OCI-LY3 (cell line): ENCODE measurements around the gene LARGE1.
A peak's percentile ranks its signal among the peaks of the same experiment; 100 is the strongest.

Source experiments
- H2AFZ ChIP-seq: fragments of 200-600, 300-600 bp; shearing (Covaris generic); 2 replicates; pipeline ENCODE4 v1.6.0; 2014; ENCODE audit warnings: antibody characterized with exemption, low read depth, low read length
- H3K27ac ChIP-seq: fragments of 200-600, 300-600 bp; sonication (generic); 2 replicates; pipeline ENCODE4 v1.5.1; 2014; ENCODE audit warnings: mild to moderate bottlenecking, low read length, moderate library complexity, mixed read lengths
- H3K27me3 ChIP-seq: fragments of 200-600, 300-600 bp; sonication (generic); 2 replicates; pipeline ENCODE4 v1.6.1; 2014; ENCODE audit warnings: low read depth, low read length, mixed read lengths
- H3K36me3 ChIP-seq: fragments of 200-600, 300-600 bp; sonication (generic); replicated peaks from 2 replicates; pipeline ENCODE3; 2014; ENCODE audit warnings: low read depth, low read length, mixed read lengths
- H3K4me1 ChIP-seq: fragments of 300-600, 200-600 bp; sonication (generic); 2 replicates; pipeline ENCODE4 v1.6.1; 2014; ENCODE audit warnings: low read length, mixed read lengths
- H3K4me2 ChIP-seq: fragments of 200-600, 300-600 bp; sonication (generic); 2 replicates; pipeline ENCODE4 v1.6.1; 2014; ENCODE audit warnings: low read length, mixed read lengths
- H3K4me3 ChIP-seq: fragments of 300-600, 200-600 bp; sonication (generic); 2 replicates; pipeline ENCODE4 v1.5.1; 2014; ENCODE audit warnings: antibody characterized with exemption, mild to moderate bottlenecking, low read length, moderate library complexity
- H3K79me2 ChIP-seq: fragments of 300-600, 200-600 bp; shearing (Covaris generic); 2 replicates; pipeline ENCODE4 v1.6.1; 2014; ENCODE audit warnings: mild to moderate bottlenecking, low read length, mixed read lengths
- H3K9ac ChIP-seq: fragments of 300-600, 200-600 bp; shearing (Covaris generic); 2 replicates; pipeline ENCODE4 v1.6.0; 2014; ENCODE audit warnings: mild to moderate bottlenecking, low read length, moderate library complexity
- H3K9me3 ChIP-seq: fragments of 200-600, 300-600 bp; shearing (Covaris generic); 2 replicates; pipeline ENCODE4 v1.6.1; 2014; ENCODE audit warnings: low read length, mixed read lengths; ENCODE audit not compliant: insufficient read depth
- H4K20me1 ChIP-seq: fragments of 200-600, 300-600 bp; sonication (generic); 2 replicates; pipeline ENCODE4 v1.6.1; 2016; ENCODE audit warnings: low read length, mixed read lengths; ENCODE audit not compliant: insufficient read depth
- EZH2phosphoT487 ChIP-seq: fragments of 200-600 bp; shearing (Covaris generic); IDR thresholded peaks from 2 replicates; pipeline ENCODE4 v1.6.1; 2018; ENCODE audit warnings: antibody characterized with exemption, mixed run types, low read depth
- TF ChIP-seq, protein P1 (sequence below): fragments of 200-600, 300-600 bp; sonication (generic); IDR thresholded peaks from 2 replicates; pipeline ENCODE4 v1.5.1; 2014; ENCODE audit warnings: antibody characterized with exemption, low read length, low read depth

The LARGE1 gene

DNA sequence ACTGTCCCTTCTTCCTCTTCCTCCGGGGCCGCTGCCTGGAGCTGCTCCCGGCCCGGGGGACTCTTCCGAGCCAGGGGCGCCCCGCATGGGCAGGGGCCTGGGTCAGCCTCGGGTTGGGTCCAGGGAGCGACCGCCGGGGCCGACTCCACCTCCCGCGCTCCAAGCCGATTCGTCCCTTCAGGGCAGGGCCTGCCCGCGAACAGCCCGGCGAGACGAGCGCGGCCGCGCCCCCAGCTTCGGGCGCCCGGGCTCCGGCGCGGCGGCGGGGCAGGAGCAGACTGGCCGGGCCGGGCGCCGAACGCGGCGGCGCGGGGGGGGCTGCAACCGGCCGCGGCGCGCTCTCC is at the start of gene LARGE1:
Gene LARGE1 (minus strand): TSS at position 280 of the 344 bp plus-strand sequence.
- H3K36me3 ChIP-seq: peaks cover 17% of the 10 kb centered on the region
- H3K9ac ChIP-seq: peak within 1 kb of the TSS; percentile 91
- H3K79me2 ChIP-seq: peaks cover 49% of the 10 kb centered on the region
- H3K4me2 ChIP-seq: peak within 1 kb of the TSS; percentile 99
- peaks cover 31% of the 10 kb centered on the region for H3K4me1 ChIP-seq
- peak within 1 kb of the TSS; percentile 97 for H2AFZ ChIP-seq
- no peaks in the 10 kb centered on the region for H3K9me3 ChIP-seq
- no peak for TF ChIP-seq EZH2phosphoT487
- TF ChIP-seq, protein P1, sequence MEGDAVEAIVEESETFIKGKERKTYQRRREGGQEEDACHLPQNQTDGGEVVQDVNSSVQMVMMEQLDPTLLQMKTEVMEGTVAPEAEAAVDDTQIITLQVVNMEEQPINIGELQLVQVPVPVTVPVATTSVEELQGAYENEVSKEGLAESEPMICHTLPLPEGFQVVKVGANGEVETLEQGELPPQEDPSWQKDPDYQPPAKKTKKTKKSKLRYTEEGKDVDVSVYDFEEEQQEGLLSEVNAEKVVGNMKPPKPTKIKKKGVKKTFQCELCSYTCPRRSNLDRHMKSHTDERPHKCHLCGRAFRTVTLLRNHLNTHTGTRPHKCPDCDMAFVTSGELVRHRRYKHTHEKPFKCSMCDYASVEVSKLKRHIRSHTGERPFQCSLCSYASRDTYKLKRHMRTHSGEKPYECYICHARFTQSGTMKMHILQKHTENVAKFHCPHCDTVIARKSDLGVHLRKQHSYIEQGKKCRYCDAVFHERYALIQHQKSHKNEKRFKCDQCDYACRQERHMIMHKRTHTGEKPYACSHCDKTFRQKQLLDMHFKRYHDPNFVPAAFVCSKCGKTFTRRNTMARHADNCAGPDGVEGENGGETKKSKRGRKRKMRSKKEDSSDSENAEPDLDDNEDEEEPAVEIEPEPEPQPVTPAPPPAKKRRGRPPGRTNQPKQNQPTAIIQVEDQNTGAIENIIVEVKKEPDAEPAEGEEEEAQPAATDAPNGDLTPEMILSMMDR: no peak
- H3K27me3 ChIP-seq: peaks cover 30% of the 10 kb centered on the region
- peaks cover 40% of the 10 kb centered on the region for H4K20me1 ChIP-seq
- peak within 1 kb of the TSS; percentile 64 for H3K27ac ChIP-seq
- peak within 1 kb of the TSS; percentile 94 for H3K4me3 ChIP-seq

DNA sequence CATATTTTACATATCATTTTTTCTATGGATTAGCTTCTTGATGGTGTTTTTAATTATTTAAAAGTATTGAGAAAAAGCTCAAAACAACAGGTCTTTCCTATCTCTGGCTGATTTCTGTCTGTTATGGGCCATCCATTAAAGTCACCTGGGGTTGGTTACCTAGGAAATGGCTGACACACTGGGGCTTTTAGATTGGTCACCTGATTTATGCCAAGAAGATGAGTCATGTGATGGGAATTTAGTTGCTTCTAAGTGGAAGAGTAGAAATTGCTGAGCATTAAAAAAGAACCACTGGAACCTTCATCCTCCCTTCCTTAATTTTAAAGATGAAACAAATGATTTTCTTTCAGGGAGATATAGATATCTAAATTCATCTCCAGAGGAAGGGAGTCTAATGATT is 48.8 kb upstream of the LARGE1 start:
- H2AFZ ChIP-seq: no peak overlapping the region
- H4K20me1 ChIP-seq: no peaks in the 10 kb centered on the region
- TF ChIP-seq, protein P1: no peak
- no peak for TF ChIP-seq EZH2phosphoT487
- peaks cover 49% of the 10 kb centered on the region for H3K27me3 ChIP-seq
- H3K79me2 ChIP-seq: no peaks in the 10 kb centered on the region
- no peaks in the 10 kb centered on the region for H3K36me3 ChIP-seq
- no peak overlapping the region for H3K4me3 ChIP-seq
- no peak overlapping the region for H3K27ac ChIP-seq
- no peaks in the 10 kb centered on the region for H3K4me1 ChIP-seq
- H3K4me2 ChIP-seq: no peak overlapping the region
- H3K9me3 ChIP-seq: no peaks in the 10 kb centered on the region
- no peak overlapping the region for H3K9ac ChIP-seq

DNA sequence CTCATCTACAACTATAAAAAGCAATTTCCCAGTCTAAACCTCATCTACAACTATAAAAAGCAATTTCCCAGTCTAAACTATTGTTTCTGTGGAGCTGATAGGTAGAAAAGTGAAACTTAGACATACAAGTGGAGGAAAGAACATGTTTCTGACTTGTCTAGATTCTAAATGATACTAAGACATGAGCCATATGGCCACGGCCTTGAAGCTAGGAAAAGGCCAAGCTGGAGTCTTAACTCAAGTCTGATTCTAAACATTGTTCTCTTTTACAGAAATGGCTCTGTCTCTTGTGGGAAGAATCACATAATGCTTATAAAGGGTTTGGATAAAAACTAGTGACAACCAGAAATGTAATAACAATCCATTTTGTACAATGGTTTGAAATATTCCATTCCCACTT is 43.8 kb upstream of the LARGE1 start:
- H3K9ac ChIP-seq: no peak overlapping the region
- no peak overlapping the region for H3K27ac ChIP-seq
- TF ChIP-seq, protein P1: no peak
- no peak for TF ChIP-seq EZH2phosphoT487
- H3K4me1 ChIP-seq: peaks cover 7% of the 10 kb centered on the region
- no peaks in the 10 kb centered on the region for H4K20me1 ChIP-seq
- H2AFZ ChIP-seq: no peak overlapping the region
- no peaks in the 10 kb centered on the region for H3K79me2 ChIP-seq
- H3K4me2 ChIP-seq: no peak overlapping the region
- H3K27me3 ChIP-seq: peaks cover 20% of the 10 kb centered on the region; the same call in 1 of the 2 replicates
- no peaks in the 10 kb centered on the region for H3K9me3 ChIP-seq
- H3K36me3 ChIP-seq: no peaks in the 10 kb centered on the region
- H3K4me3 ChIP-seq: no peak overlapping the region

DNA sequence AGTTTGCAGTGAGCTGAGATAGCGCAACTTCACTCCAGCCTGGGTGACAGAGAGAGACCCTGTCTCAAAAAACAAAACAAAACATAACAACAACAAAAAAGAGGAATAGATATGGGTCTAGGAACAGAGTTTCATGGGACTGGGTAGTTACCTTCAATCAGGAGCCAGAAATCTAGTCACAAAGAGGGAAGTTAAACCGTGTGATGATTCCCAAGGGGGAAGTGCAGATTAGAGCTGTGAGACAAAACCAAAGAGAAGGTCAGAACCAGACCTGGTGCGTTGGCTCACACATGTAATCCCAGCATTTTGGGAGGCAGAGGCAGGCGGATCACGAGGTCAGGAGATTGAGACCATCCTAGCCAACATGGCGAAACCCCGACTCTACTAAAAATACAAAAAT is 42.1 kb upstream of the LARGE1 start:
- H3K4me2 ChIP-seq: 0 out of 2 replicates have a peak overlapping the region, but pooled peaks have one; percentile 3
- no peak overlapping the region for H3K9ac ChIP-seq
- no peaks in the 10 kb centered on the region for H4K20me1 ChIP-seq
- no peak overlapping the region for H3K27ac ChIP-seq
- H3K79me2 ChIP-seq: no peaks in the 10 kb centered on the region
- H3K4me3 ChIP-seq: no peak overlapping the region
- H3K36me3 ChIP-seq: no peaks in the 10 kb centered on the region
- no peak overlapping the region for H2AFZ ChIP-seq
- peaks cover 24% of the 10 kb centered on the region for H3K4me1 ChIP-seq
- peaks cover 20% of the 10 kb centered on the region; the same call in 1 of the 2 replicates for H3K27me3 ChIP-seq
- TF ChIP-seq EZH2phosphoT487: no peak
- TF ChIP-seq, protein P1: no peak
- H3K9me3 ChIP-seq: no peaks in the 10 kb centered on the region
